ENCODE results near the gene ATAD2B. TPM values are rescaled to one million over a fixed set of nuclear protein-coding genes. Genes with fewer than 3 reads are reported as not detected.

Gene ATAD2B
- total and polyA plus RNA-seq, 12 donors, result 3.4 to 26.7 (median 13.8) TPM

DNA sequence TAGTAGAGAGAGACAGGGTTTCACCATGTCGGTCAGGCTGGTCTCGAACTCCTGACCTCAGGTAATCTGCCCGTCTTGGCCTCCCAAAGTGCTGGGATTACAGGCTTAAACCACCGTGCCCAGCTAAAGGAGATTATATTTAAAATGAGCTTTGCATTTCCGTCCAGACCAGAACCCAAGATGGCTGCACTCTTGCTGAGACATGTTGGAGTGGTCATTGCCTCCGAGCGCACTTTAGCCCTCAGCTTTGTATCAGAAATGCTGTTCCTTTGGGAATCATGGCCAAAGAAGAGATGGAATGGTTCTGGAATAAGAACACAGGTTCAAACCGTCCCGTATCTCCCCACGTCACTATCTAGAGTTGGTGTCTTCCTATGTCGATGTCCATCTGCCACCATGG lies 16.7 kb upstream of the ATAD2B start:
- Histone ChIP-seq H3K9me3 (replicated peaks in 1 of 3) (no peaks in the 10 kb centered on the region), H3K36me3 (replicated peaks in 1 of 2) (no peaks in the 10 kb centered on the region), H3K4me1 (replicated peaks in 1 of 2) (peaks cover 20 to 28% of the 10 kb centered on the region in 2 donors), H3K27me3 (no peaks in the 10 kb centered on the region), H3K4me3 (no peak overlapping the region), H3K27ac (no peak overlapping the region)
- no peak for DNase-seq
- 96 to 98% (median 98%) methylated on average over 11 of the region's 11 CpGs for WGBS, 4 donors
- intact Hi-C loops (cut with DNase I), result no loop called here
- TF ChIP-seq, protein P1, sequence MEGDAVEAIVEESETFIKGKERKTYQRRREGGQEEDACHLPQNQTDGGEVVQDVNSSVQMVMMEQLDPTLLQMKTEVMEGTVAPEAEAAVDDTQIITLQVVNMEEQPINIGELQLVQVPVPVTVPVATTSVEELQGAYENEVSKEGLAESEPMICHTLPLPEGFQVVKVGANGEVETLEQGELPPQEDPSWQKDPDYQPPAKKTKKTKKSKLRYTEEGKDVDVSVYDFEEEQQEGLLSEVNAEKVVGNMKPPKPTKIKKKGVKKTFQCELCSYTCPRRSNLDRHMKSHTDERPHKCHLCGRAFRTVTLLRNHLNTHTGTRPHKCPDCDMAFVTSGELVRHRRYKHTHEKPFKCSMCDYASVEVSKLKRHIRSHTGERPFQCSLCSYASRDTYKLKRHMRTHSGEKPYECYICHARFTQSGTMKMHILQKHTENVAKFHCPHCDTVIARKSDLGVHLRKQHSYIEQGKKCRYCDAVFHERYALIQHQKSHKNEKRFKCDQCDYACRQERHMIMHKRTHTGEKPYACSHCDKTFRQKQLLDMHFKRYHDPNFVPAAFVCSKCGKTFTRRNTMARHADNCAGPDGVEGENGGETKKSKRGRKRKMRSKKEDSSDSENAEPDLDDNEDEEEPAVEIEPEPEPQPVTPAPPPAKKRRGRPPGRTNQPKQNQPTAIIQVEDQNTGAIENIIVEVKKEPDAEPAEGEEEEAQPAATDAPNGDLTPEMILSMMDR (IDR thresholded peaks at IDR 0.05), result no peak
- no peak for TF ChIP-seq POLR2A (IDR thresholded peaks at IDR 0.05)

GRCh38 chr2:23941644-23942043 lies 14.7 kb upstream of the ATAD2B start:
- H3K27me3 ChIP-seq, result no peaks in the 10 kb centered on the region
- WGBS, 4 donors, result 86 to 90% (median 88%) methylated on average over 7 to 8 of the region's 8 CpGs
- H3K36me3 ChIP-seq (replicated peaks in 1 of 2), result no peaks in the 10 kb centered on the region
- peak overlapping the region in 1 of 4 donors; percentile 100 for H3K4me3 ChIP-seq
- peak overlapping the region in 1 of 5 donors; percentile 96 for H3K27ac ChIP-seq
- no peak for TF ChIP-seq POLR2A (IDR thresholded peaks at IDR 0.05)
- TF ChIP-seq, protein P1 (IDR thresholded peaks at IDR 0.05), result no peak
- no peaks in the 10 kb centered on the region for H3K9me3 ChIP-seq (replicated peaks in 1 of 3)
- peaks cover 20 to 28% of the 10 kb centered on the region in 2 donors for H3K4me1 ChIP-seq (replicated peaks in 1 of 2)
- intact Hi-C loops (cut with DNase I), result no loop called here
- no peak for DNase-seq

- no peaks in the 10 kb centered on the region for H3K27me3 ChIP-seq
- peak overlapping the region in 3 of 4 donors; percentile 81 to 100 (median 82) for H3K4me3 ChIP-seq
- no peaks in the 10 kb centered on the region for H3K36me3 ChIP-seq (replicated peaks in 1 of 2)
- H3K4me1 ChIP-seq (replicated peaks in 1 of 2), result peaks cover 20 to 28% of the 10 kb centered on the region in 2 donors
- peak overlapping the region; percentile 80 to 97 (median 96) for H3K27ac ChIP-seq
- no peaks in the 10 kb centered on the region for H3K9me3 ChIP-seq (replicated peaks in 1 of 3)
- 1 to 2% (median 1%) methylated on average over 14 to 46 of the region's 46 CpGs for WGBS, 4 donors
- TF ChIP-seq, protein P1 (IDR thresholded peaks at IDR 0.05), result no peak
- no peak for TF ChIP-seq POLR2A (IDR thresholded peaks at IDR 0.05)
- peak in 6 of 7 donors; percentile 30 to 67 (median 50) for DNase-seq
- intact Hi-C loops (cut with DNase I), result no loop called here
These were observed 14.0 kb upstream of the ATAD2B start for GRCh38 chr2:23940718-23941620.

GRCh38 chr2:23939987-23940717 lies 13.2 kb upstream of the ATAD2B start, which contains the start of gene UBXN2A:
TSS of gene UBXN2A (plus strand) at chr2:23940463. CDS start at chr2:23958315, 17,852 bp downstream.
- Histone ChIP-seq H3K9me3 (replicated peaks in 1 of 3) (no peaks in the 10 kb centered on the region), H3K27ac (peak within 1 kb of the TSS; percentile 80 to 97 (median 96)), H3K36me3 (replicated peaks in 1 of 2) (no peaks in the 10 kb centered on the region), H3K4me1 (replicated peaks in 1 of 2) (peaks cover 20 to 28% of the 10 kb centered on the region in 2 donors), H3K4me3 (peak within 1 kb of the TSS in 3 of 4 donors; percentile 81 to 100 (median 82)), H3K27me3 (no peaks in the 10 kb centered on the region)
- intact Hi-C loops (cut with DNase I), result no loop called here
- peak; percentile 41 to 87 for TF ChIP-seq POLR2A (IDR thresholded peaks at IDR 0.05)
- TF ChIP-seq, protein P1 (IDR thresholded peaks at IDR 0.05), result no peak
- 0% methylated on average over 18 to 77 of the region's 77 CpGs for WGBS, 4 donors
- peak; percentile 64 to 79 (median 69) for DNase-seq
